K562 (cell line): Measurements from ENCODE around the gene SPATA16. TPM values are rescaled to one million over a fixed set of nuclear protein-coding genes. Genes with fewer than 3 reads are reported as not detected.

Experiments
- CBFA2T2 ChIP-seq: fragments of 450-650 bp; conservative IDR thresholded peaks from 2 replicates; pipeline ENCODE4 v1.6.1; 2017; ENCODE audit warnings: mild to moderate bottlenecking
- CBFA2T3 ChIP-seq: fragments of 450-650 bp; IDR thresholded peaks from 2 replicates; pipeline ENCODE4 v1.6.1; 2017
- E2F4 ChIP-seq: sonication (generic); formaldehyde crosslinking; IDR thresholded peaks from 2 replicates; pipeline ENCODE4 v1.8.0; 2022; ENCODE audit warnings: mild to moderate bottlenecking, low read depth, missing genetic modification reagents
- ESRRA ChIP-seq: fragments of 450-650 bp; IDR thresholded peaks from 2 replicates; pipeline ENCODE4 v1.6.1; 2014; ENCODE audit warnings: low read depth, mild to moderate bottlenecking, moderate library complexity, borderline replicate concordance
- FOXJ2 ChIP-seq: fragments of 200-800 bp; sonication (Bioruptor generic); IDR thresholded peaks from 2 replicates; pipeline ENCODE4 v1.6.1; 2016; ENCODE audit warnings: missing genetic modification characterization, missing compliant biosample characterization
- RBFOX2 ChIP-seq: fragments of 200-400 bp; formaldehyde crosslinking; IDR thresholded peaks from 2 replicates; pipeline ENCODE4 v1.6.1; 2017; ENCODE audit warnings: low read depth, mild to moderate bottlenecking, low read length, moderate library complexity
- ZBTB40 ChIP-seq, 2 experiments: fragments of 450-650 bp in 1 of 2; sonication (generic) in 1 of 2; formaldehyde crosslinking in 1 of 2; IDR thresholded peaks; 2 replicates each; pipeline versions ENCODE4 v1.7.1 to v1.9.0; 2016 to 2022; ENCODE audit warnings: inconsistent platforms in 1 of 2, mild to moderate bottlenecking in 1 of 2, missing genetic modification reagents in 1 of 2
- ZNF133 ChIP-seq: fragments of 250-450 bp; sonication (Bioruptor Pico); IDR thresholded peaks from 2 replicates; pipeline ENCODE4 v1.4.0; 2020; ENCODE audit warnings: mild to moderate bottlenecking
- ZNF3 ChIP-seq: fragments of 250-450 bp; sonication (Bioruptor Pico); IDR thresholded peaks from 2 replicates; pipeline ENCODE4 v1.5.0; 2021; ENCODE audit warnings: mild to moderate bottlenecking, moderate library complexity
- polyA plus RNA-seq, 8 experiments: library from polyadenylated mRNA; depleted of rRNA in 4 of 8; stranded (reverse) in 5 of 8; unstranded in 3 of 8; fragments of >200 nt; fragmentation: Nextera tagmentation in 2 of 8; fragmentation: Illumina TruSeq in 1 of 8; extraction: Ambion mirVana in 2 of 8; extraction: Trizol in 1 of 8; gene quantifications; 2 replicates each; pipeline versions ENCODE4 v1.2.1 to v1.2.3, GENCODE V29; 2011 to 2014; ENCODE audit warnings: inconsistent platforms in 1 of 8, missing spikeins in 1 of 8
- total RNA-seq, 7 experiments: library from RNA; depleted of rRNA in 6 of 7; stranded (reverse); fragments of >200 nt in 6 of 7; fragmentation: Illumina TruSeq in 2 of 7; extraction: Trizol in 2 of 7; gene quantifications; 2 replicates each; pipeline versions ENCODE4 v1.2.1 to v1.2.3, GENCODE V29; 2011 to 2021; ENCODE audit warnings: low replicate concordance in 1 of 7
- TF ChIP-seq, protein P1 (sequence below): fragments of 450-650 bp; IDR thresholded peaks from 2 replicates; pipeline ENCODE4 v1.6.1; 2017; ENCODE audit warnings: antibody characterized with exemption, mild to moderate bottlenecking
- TF ChIP-seq, protein P2 (sequence below): sonication (generic); formaldehyde crosslinking; IDR thresholded peaks from 2 replicates; pipeline ENCODE4 v1.8.1; 2023; ENCODE audit warnings: mild to moderate bottlenecking, missing genetic modification reagents

SPATA16 gene
- total and polyA plus RNA-seq, 9 of the 15 experiments (the other 6 are each of a cell fraction or from before 2014, with no cell fraction given), result not detected

DNA sequence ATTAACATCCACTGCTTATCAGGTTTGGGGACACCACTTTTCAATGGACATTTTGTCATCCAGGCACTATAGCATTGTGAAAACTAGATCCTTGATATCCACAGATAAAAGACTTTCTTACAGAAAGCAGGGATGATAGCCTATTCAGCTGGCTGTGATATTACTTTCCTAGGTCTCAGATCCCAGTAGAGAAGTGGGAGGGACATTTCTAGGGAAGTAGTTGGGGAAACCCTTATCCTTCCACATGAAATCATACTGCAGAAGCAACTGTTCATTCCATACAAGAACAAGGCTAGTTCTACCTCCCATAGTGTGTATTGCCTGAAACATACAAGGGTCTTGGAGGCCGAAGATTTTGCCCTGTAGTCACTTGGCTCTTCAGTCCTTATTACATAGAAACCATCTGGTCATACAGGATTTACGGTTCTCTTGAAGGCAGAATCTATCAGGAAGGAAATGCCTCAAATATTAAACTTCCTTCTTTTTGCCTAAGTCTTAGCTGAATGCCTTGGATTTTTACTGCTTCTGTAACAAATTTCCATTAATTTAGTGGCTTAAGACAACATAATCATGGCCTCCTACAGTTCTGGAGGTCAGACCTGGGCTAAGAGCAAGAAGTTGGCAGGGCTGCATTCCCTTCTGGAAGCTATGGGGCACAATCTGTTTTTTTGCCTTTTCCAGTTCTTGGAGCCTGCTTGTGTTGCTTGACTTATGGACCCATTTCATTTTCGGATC, 271.1 kb downstream of the SPATA16 start (continued):
- TF ChIP-seq, protein P1, sequence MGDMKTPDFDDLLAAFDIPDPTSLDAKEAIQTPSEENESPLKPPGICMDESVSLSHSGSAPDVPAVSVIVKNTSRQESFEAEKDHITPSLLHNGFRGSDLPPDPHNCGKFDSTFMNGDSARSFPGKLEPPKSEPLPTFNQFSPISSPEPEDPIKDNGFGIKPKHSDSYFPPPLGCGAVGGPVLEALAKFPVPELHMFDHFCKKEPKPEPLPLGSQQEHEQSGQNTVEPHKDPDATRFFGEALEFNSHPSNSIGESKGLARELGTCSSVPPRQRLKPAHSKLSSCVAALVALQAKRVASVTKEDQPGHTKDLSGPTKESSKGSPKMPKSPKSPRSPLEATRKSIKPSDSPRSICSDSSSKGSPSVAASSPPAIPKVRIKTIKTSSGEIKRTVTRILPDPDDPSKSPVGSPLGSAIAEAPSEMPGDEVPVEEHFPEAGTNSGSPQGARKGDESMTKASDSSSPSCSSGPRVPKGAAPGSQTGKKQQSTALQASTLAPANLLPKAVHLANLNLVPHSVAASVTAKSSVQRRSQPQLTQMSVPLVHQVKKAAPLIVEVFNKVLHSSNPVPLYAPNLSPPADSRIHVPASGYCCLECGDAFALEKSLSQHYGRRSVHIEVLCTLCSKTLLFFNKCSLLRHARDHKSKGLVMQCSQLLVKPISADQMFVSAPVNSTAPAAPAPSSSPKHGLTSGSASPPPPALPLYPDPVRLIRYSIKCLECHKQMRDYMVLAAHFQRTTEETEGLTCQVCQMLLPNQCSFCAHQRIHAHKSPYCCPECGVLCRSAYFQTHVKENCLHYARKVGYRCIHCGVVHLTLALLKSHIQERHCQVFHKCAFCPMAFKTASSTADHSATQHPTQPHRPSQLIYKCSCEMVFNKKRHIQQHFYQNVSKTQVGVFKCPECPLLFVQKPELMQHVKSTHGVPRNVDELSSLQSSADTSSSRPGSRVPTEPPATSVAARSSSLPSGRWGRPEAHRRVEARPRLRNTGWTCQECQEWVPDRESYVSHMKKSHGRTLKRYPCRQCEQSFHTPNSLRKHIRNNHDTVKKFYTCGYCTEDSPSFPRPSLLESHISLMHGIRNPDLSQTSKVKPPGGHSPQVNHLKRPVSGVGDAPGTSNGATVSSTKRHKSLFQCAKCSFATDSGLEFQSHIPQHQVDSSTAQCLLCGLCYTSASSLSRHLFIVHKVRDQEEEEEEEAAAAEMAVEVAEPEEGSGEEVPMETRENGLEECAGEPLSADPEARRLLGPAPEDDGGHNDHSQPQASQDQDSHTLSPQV, result 0 out of 2 replicates have a peak, but pooled peaks have one; percentile 9
- TF ChIP-seq ESRRA (no peak), CBFA2T3 (peak; percentile 44; the same call in 1 of the 2 replicates), ZNF133 (CRISPR knock-in tag) (no peak), FOXJ2 (tag) (no peak), ZNF3 (no peak), RBFOX2 (no peak), ZBTB40 (IDR thresholded peaks at IDR 0.05) (no peak), ZBTB40 (CRISPR knock-in tag; IDR thresholded peaks at IDR 0.05) (no peak), CBFA2T2 (0 out of 2 replicates have a peak, but pooled peaks have one; percentile 14), E2F4 (CRISPR knock-in tag) (no peak)
- TF ChIP-seq, protein P2, sequence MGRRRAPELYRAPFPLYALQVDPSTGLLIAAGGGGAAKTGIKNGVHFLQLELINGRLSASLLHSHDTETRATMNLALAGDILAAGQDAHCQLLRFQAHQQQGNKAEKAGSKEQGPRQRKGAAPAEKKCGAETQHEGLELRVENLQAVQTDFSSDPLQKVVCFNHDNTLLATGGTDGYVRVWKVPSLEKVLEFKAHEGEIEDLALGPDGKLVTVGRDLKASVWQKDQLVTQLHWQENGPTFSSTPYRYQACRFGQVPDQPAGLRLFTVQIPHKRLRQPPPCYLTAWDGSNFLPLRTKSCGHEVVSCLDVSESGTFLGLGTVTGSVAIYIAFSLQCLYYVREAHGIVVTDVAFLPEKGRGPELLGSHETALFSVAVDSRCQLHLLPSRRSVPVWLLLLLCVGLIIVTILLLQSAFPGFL, result no peak
